ENCODE data around the gene DMBX1. TPM values are rescaled to one million over a fixed set of nuclear protein-coding genes. Genes with fewer than 3 reads are reported as not detected.

The DMBX1 gene
- total and polyA plus RNA-seq, 2 donors (not counting 1 experiment from before 2014, with no cell fraction given), result not detected

DNA sequence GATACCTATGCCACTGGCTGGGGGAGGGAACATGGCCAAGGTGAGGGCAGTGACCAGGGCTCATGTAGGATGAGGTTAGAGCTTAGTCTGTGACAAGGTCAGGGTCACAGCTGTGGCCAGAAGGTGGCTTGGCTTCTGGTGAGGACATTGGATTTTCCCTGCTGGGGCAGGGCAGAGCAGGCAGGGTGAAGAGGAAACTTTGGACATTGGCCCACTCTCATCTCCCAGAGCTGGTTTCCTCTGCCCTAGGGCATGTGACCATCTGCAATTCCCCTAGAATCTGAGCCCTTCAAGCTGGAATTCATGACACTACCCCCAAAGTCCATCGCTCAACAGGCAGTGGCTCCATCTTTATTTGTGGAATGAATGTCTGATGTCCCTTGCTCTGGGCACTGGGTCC lies 5.3 kb downstream of the DMBX1 start:
- ChIA-PET CTCF (interaction anchor here (0.8 kb wide), 1 partner anchor 19 kb away, joined by 4 read pairs; no protein-coding TSS in a partner anchor), POLR2A (no interaction called here)
- Mint-ChIP-seq H3K27me3 (peaks cover 53% of the 10 kb centered on the region), H3K9me3 (ENCODE audit: insufficient read depth) (no peaks in the 10 kb centered on the region), H3K4me3 (no peak overlapping the region), H3K27ac (no peak overlapping the region), H3K4me1 (peaks cover 3% of the 10 kb centered on the region)
- no peak overlapping the region for H3K27ac ChIP-seq (ENCODE audit: low read length in 2 of 2)
- no peak for TF ChIP-seq EZH2 (IDR thresholded peaks at IDR 0.05; ENCODE audit: borderline replicate concordance, insufficient read depth, low read depth, low read length, poor library complexity, severe bottlenecking)
- TF ChIP-seq, protein P1, sequence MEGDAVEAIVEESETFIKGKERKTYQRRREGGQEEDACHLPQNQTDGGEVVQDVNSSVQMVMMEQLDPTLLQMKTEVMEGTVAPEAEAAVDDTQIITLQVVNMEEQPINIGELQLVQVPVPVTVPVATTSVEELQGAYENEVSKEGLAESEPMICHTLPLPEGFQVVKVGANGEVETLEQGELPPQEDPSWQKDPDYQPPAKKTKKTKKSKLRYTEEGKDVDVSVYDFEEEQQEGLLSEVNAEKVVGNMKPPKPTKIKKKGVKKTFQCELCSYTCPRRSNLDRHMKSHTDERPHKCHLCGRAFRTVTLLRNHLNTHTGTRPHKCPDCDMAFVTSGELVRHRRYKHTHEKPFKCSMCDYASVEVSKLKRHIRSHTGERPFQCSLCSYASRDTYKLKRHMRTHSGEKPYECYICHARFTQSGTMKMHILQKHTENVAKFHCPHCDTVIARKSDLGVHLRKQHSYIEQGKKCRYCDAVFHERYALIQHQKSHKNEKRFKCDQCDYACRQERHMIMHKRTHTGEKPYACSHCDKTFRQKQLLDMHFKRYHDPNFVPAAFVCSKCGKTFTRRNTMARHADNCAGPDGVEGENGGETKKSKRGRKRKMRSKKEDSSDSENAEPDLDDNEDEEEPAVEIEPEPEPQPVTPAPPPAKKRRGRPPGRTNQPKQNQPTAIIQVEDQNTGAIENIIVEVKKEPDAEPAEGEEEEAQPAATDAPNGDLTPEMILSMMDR (IDR thresholded peaks at IDR 0.05), result no peak
- no peak overlapping the region for H3K4me2 ChIP-seq (replicated peaks; ENCODE audit: low read depth, low read length, poor library complexity, severe bottlenecking)
- no peaks in the 10 kb centered on the region for H4K20me1 ChIP-seq (ENCODE audit: control insufficient read depth, insufficient read depth, low read length, poor library complexity, severe bottlenecking)
- no peaks in the 10 kb centered on the region for H3K36me3 ChIP-seq (replicated peaks in 1 of 2; ENCODE audit: control extremely low read depth in 1 of 2, control insufficient read depth in 1 of 2, extremely low read depth in 1 of 2, insufficient read depth in 2 of 2, low read length in 1 of 2)
- no peaks in the 10 kb centered on the region for H3K9me3 ChIP-seq (ENCODE audit: control extremely low read depth in 1 of 3, control insufficient read depth in 2 of 3, insufficient read depth in 1 of 3, low read length in 2 of 3)
- WGBS (ENCODE audit: insufficient coverage), result no CpG with 5 or more reads among the region's 1 CpG
- ATAC-seq (ENCODE audit: low read depth), result no peak
- H3K79me2 ChIP-seq (ENCODE audit: control insufficient read depth, insufficient read depth, low read length), result no peaks in the 10 kb centered on the region
- H3K4me3 ChIP-seq (ENCODE audit: control extremely low read depth in 1 of 5, extremely low read depth in 1 of 5, insufficient read depth in 1 of 5, low read depth in 2 of 5, low read length in 4 of 5), result no peak overlapping the region
- intact Hi-C loops (cut with micrococcal nuclease), result no loop called here
- H3K4me1 ChIP-seq (ENCODE audit: control insufficient read depth in 2 of 2, insufficient read depth in 2 of 2, low read length in 2 of 2), result peaks cover 3 to 11% of the 10 kb centered on the region in 2 donors
- no peak overlapping the region for H3K9ac ChIP-seq (ENCODE audit: low read length)
- peaks cover 0 to 52% (median 19%) of the 10 kb centered on the region in 4 experiments for H3K27me3 ChIP-seq (replicated peaks in 1 of 4; ENCODE audit: control extremely low read depth in 1 of 4, control insufficient read depth in 3 of 4, insufficient read depth in 4 of 4, low read length in 3 of 4)
- no peak for DNase-seq
- no peak overlapping the region for H2AFZ ChIP-seq (ENCODE audit: insufficient read depth, low read depth, low read length, poor library complexity, severe bottlenecking)

DNA sequence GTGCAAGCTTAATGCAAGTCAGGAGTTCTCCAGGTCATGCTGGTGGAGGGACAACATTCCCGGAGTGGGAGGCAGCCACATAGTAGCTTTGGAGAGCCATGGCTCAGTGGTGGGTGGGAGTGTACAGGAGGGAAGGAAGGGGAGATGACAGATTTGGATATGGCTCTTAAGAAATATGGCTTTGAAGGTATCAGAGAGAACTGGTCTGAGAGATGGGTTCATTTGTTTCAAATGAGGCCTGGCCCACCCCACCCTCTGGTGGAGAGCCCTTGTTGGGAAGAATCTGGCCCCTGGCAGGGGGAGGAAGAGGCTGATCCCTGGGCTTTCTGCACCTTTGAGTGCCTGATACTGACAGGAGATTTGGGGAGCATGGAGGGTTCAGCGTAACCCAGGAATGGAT lies 6.1 kb downstream of the DMBX1 start:
- Histone ChIP-seq H3K4me1 (ENCODE audit: control insufficient read depth in 2 of 2, insufficient read depth in 2 of 2, low read length in 2 of 2) (peaks cover 0 to 3% of the 10 kb centered on the region in 2 donors), H3K27ac (ENCODE audit: low read length in 2 of 2) (no peak overlapping the region), H3K9me3 (ENCODE audit: control extremely low read depth in 1 of 3, control insufficient read depth in 2 of 3, insufficient read depth in 1 of 3, low read length in 2 of 3) (no peaks in the 10 kb centered on the region), H2AFZ (ENCODE audit: insufficient read depth, low read depth, low read length, poor library complexity, severe bottlenecking) (no peak overlapping the region), H3K4me3 (ENCODE audit: control extremely low read depth in 1 of 5, extremely low read depth in 1 of 5, insufficient read depth in 1 of 5, low read depth in 2 of 5, low read length in 4 of 5) (no peak overlapping the region), H4K20me1 (ENCODE audit: control insufficient read depth, insufficient read depth, low read length, poor library complexity, severe bottlenecking) (no peaks in the 10 kb centered on the region), H3K27me3 (replicated peaks in 1 of 4; ENCODE audit: control extremely low read depth in 1 of 4, control insufficient read depth in 3 of 4, insufficient read depth in 4 of 4, low read length in 3 of 4) (peaks cover 0 to 44% (median 13%) of the 10 kb centered on the region in 4 experiments), H3K79me2 (ENCODE audit: control insufficient read depth, insufficient read depth, low read length) (no peaks in the 10 kb centered on the region), H3K9ac (ENCODE audit: low read length) (no peak overlapping the region), H3K36me3 (replicated peaks in 1 of 2; ENCODE audit: control extremely low read depth in 1 of 2, control insufficient read depth in 1 of 2, extremely low read depth in 1 of 2, insufficient read depth in 2 of 2, low read length in 1 of 2) (no peaks in the 10 kb centered on the region), H3K4me2 (replicated peaks; ENCODE audit: low read depth, low read length, poor library complexity, severe bottlenecking) (no peak overlapping the region)
- ATAC-seq (ENCODE audit: low read depth) (no peak), DNase-seq (no peak)
- TF ChIP-seq, protein P1 (IDR thresholded peaks at IDR 0.05), result no peak
- no peak for TF ChIP-seq EZH2 (IDR thresholded peaks at IDR 0.05; ENCODE audit: borderline replicate concordance, insufficient read depth, low read depth, low read length, poor library complexity, severe bottlenecking)
- intact Hi-C loops (cut with micrococcal nuclease), result no loop called here
- Mint-ChIP-seq H3K27me3 (peaks cover 53% of the 10 kb centered on the region), H3K9me3 (ENCODE audit: insufficient read depth) (no peaks in the 10 kb centered on the region), H3K27ac (no peak overlapping the region), H3K4me1 (no peaks in the 10 kb centered on the region), H3K4me3 (no peak overlapping the region)
- 91% methylated on average over 1 of the region's 2 CpGs for WGBS (ENCODE audit: insufficient coverage)
- POLR2A ChIA-PET, result no interaction called here
- CTCF ChIA-PET, result no interaction called here
